Measurements from ENCODE around the gene GALR2. TPM values are rescaled to one million over a fixed set of nuclear protein-coding genes. Genes with fewer than 3 reads are reported as not detected.

The GALR2 gene
- total RNA-seq, 1 donor from 2014 or later, result not detected

- TF ChIP-seq, protein P1, sequence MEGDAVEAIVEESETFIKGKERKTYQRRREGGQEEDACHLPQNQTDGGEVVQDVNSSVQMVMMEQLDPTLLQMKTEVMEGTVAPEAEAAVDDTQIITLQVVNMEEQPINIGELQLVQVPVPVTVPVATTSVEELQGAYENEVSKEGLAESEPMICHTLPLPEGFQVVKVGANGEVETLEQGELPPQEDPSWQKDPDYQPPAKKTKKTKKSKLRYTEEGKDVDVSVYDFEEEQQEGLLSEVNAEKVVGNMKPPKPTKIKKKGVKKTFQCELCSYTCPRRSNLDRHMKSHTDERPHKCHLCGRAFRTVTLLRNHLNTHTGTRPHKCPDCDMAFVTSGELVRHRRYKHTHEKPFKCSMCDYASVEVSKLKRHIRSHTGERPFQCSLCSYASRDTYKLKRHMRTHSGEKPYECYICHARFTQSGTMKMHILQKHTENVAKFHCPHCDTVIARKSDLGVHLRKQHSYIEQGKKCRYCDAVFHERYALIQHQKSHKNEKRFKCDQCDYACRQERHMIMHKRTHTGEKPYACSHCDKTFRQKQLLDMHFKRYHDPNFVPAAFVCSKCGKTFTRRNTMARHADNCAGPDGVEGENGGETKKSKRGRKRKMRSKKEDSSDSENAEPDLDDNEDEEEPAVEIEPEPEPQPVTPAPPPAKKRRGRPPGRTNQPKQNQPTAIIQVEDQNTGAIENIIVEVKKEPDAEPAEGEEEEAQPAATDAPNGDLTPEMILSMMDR (IDR thresholded peaks at IDR 0.05; ENCODE audit: unreplicated experiment), result no peak
- DNase-seq (ENCODE audit: low spot score), result no peak
- H3K4me1 Mint-ChIP-seq (ENCODE audit: unreplicated experiment), result peaks cover 5% of the 10 kb centered on the region
- H3K36me3 Mint-ChIP-seq (ENCODE audit: low read depth, unreplicated experiment), result peaks cover 37% of the 10 kb centered on the region
- peak overlapping the region; percentile 37 for H3K4me3 Mint-ChIP-seq (ENCODE audit: unreplicated experiment)
- peaks cover 8% of the 10 kb centered on the region for H3K27me3 Mint-ChIP-seq (ENCODE audit: unreplicated experiment)
- H3K9me3 Mint-ChIP-seq (ENCODE audit: unreplicated experiment), result no peaks in the 10 kb centered on the region
- no peak overlapping the region for H3K27ac Mint-ChIP-seq (ENCODE audit: unreplicated experiment)
Measured at GRCh38 chr17:76091526-76092286, 17.1 kb downstream of the GALR2 start.

GRCh38 chr17:76092526-76093413, 18.2 kb downstream of the GALR2 start:
- no peak overlapping the region for H3K27ac Mint-ChIP-seq (ENCODE audit: unreplicated experiment)
- H3K9me3 Mint-ChIP-seq (ENCODE audit: unreplicated experiment), result no peaks in the 10 kb centered on the region
- H3K4me1 Mint-ChIP-seq (ENCODE audit: unreplicated experiment), result peaks cover 5% of the 10 kb centered on the region
- DNase-seq (ENCODE audit: low spot score), result no peak
- peaks cover 3% of the 10 kb centered on the region for H3K27me3 Mint-ChIP-seq (ENCODE audit: unreplicated experiment)
- H3K36me3 Mint-ChIP-seq (ENCODE audit: low read depth, unreplicated experiment), result peaks cover 33% of the 10 kb centered on the region
- no peak overlapping the region for H3K4me3 Mint-ChIP-seq (ENCODE audit: unreplicated experiment)
- TF ChIP-seq, protein P1 (IDR thresholded peaks at IDR 0.05; ENCODE audit: unreplicated experiment), result no peak

GRCh38 chr17:76094046-76094445, 19.5 kb downstream of the GALR2 start:
- no peak for DNase-seq (ENCODE audit: low spot score)
- TF ChIP-seq, protein P1 (IDR thresholded peaks at IDR 0.05; ENCODE audit: unreplicated experiment), result no peak
- H3K9me3 Mint-ChIP-seq (ENCODE audit: unreplicated experiment), result no peaks in the 10 kb centered on the region
- H3K4me1 Mint-ChIP-seq (ENCODE audit: unreplicated experiment), result peaks cover 5% of the 10 kb centered on the region
- peaks cover 27% of the 10 kb centered on the region for H3K36me3 Mint-ChIP-seq (ENCODE audit: low read depth, unreplicated experiment)
- H3K27ac Mint-ChIP-seq (ENCODE audit: unreplicated experiment), result no peak overlapping the region
- H3K27me3 Mint-ChIP-seq (ENCODE audit: unreplicated experiment), result no peaks in the 10 kb centered on the region
- no peak overlapping the region for H3K4me3 Mint-ChIP-seq (ENCODE audit: unreplicated experiment)

GRCh38 chr17:76095943-76096342, 21.4 kb downstream of the GALR2 start:
- TF ChIP-seq, protein P1 (IDR thresholded peaks at IDR 0.05; ENCODE audit: unreplicated experiment), result no peak
- H3K27me3 Mint-ChIP-seq (ENCODE audit: unreplicated experiment), result no peaks in the 10 kb centered on the region
- peaks cover 5% of the 10 kb centered on the region for H3K4me1 Mint-ChIP-seq (ENCODE audit: unreplicated experiment)
- DNase-seq (ENCODE audit: low spot score), result no peak
- H3K9me3 Mint-ChIP-seq (ENCODE audit: unreplicated experiment), result no peaks in the 10 kb centered on the region
- no peak overlapping the region for H3K4me3 Mint-ChIP-seq (ENCODE audit: unreplicated experiment)
- H3K36me3 Mint-ChIP-seq (ENCODE audit: low read depth, unreplicated experiment), result peaks cover 26% of the 10 kb centered on the region
- H3K27ac Mint-ChIP-seq (ENCODE audit: unreplicated experiment), result no peak overlapping the region

All from endothelial cell (in vitro differentiated cells).